ENCODE data around the gene TOP2B.

- no peak for TF ChIP-seq CREB3L1 (IDR thresholded peaks at IDR 0.05; ENCODE audit: borderline replicate concordance, low read depth)
- TF ChIP-seq TAF1 (IDR thresholded peaks at IDR 0.05; ENCODE audit: control insufficient read depth, extremely low read depth, insufficient read depth, low read length, severe bottlenecking) = no peak
- no peak for TF ChIP-seq SETDB1 (IDR thresholded peaks at IDR 0.05; ENCODE audit: low read length)
- no peak for TF ChIP-seq NCOA6 (IDR thresholded peaks at IDR 0.05)
- TF ChIP-seq E2F6 (IDR thresholded peaks at IDR 0.05; ENCODE audit: borderline replicate concordance in 1 of 2, extremely low read depth in 1 of 2, insufficient read depth in 1 of 2, insufficient read length in 1 of 2, low read depth in 1 of 2, low read length in 1 of 2, poor library complexity in 1 of 2, severe bottlenecking in 1 of 2) = no peak
- TF ChIP-seq GABPA (tag; conservative IDR thresholded peaks at IDR 0.05; ENCODE audit: low read depth) = no peak
- no peak for TF ChIP-seq ELK1 (CRISPR knock-in tag; IDR thresholded peaks at IDR 0.05)
- no peak for TF ChIP-seq TCF7L2 (IDR thresholded peaks at IDR 0.05; ENCODE audit: low read depth, low read length)
- TF ChIP-seq ETV6 (IDR thresholded peaks at IDR 0.05; ENCODE audit: borderline replicate concordance in 1 of 2, low read depth in 2 of 2, low read length in 1 of 2) = no peak
- no peak for TF ChIP-seq ETV6 (CRISPR knock-in tag; IDR thresholded peaks at IDR 0.05; ENCODE audit: borderline replicate concordance)
- TF ChIP-seq ZNF217 (CRISPR knock-in tag; IDR thresholded peaks at IDR 0.05) = no peak
Measured at GRCh38 chr3:25693238-25693637, 28.5 kb upstream of the TOP2B start.
